Breast epithelium (tissue), 3 donors: Measurements from ENCODE around the gene GLIS1.

ENCODE experiments used
- POLR2A ChIP-seq: fragments of 450-650 bp; IDR thresholded peaks from one replicate; pipeline ENCODE4 v1.6.1; 2016; ENCODE audit warnings: antibody characterized with exemption, mild to moderate bottlenecking, moderate library complexity
- POLR2AphosphoS5 ChIP-seq, 3 donors: sonication (generic); formaldehyde crosslinking; IDR thresholded peaks; one replicate each; pipeline ENCODE4 v1.6.1; 2017; ENCODE audit warnings: antibody characterized with exemption in 3 of 3
- TF ChIP-seq, protein P1 (sequence below), 3 donors: fragments of 450-650 bp; IDR thresholded peaks; one replicate each; pipeline ENCODE4 v1.5.1; 2016 to 2017; ENCODE audit warnings: antibody characterized with exemption in 3 of 3, mild to moderate bottlenecking in 3 of 3, moderate library complexity in 3 of 3

DNA sequence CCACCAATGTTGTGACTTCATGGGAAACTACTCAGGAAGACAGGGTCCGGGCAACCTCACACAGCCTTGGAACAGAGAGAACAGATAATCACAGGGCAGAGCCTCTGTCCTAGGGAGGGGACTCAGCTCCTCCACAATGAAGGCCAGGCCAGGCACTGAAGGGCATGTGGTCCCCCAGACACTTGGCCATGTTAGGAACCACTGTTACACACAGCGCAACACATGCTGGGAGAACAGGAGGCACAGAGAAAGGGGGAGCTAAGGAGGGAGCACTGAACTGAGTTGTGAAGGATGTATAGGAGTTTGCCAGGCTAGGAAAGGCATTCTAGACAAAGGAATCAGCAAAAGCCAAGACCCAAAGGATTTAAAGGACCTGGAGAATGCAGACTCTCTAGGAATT is 152.2 kb downstream of the GLIS1 start:
- TF ChIP-seq, protein P1, sequence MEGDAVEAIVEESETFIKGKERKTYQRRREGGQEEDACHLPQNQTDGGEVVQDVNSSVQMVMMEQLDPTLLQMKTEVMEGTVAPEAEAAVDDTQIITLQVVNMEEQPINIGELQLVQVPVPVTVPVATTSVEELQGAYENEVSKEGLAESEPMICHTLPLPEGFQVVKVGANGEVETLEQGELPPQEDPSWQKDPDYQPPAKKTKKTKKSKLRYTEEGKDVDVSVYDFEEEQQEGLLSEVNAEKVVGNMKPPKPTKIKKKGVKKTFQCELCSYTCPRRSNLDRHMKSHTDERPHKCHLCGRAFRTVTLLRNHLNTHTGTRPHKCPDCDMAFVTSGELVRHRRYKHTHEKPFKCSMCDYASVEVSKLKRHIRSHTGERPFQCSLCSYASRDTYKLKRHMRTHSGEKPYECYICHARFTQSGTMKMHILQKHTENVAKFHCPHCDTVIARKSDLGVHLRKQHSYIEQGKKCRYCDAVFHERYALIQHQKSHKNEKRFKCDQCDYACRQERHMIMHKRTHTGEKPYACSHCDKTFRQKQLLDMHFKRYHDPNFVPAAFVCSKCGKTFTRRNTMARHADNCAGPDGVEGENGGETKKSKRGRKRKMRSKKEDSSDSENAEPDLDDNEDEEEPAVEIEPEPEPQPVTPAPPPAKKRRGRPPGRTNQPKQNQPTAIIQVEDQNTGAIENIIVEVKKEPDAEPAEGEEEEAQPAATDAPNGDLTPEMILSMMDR (IDR thresholded peaks at IDR 0.05): no peak
- TF ChIP-seq POLR2A (no peak), POLR2AphosphoS5 (IDR thresholded peaks at IDR 0.05) (no peak)
